ENCODE data around the gene LCN6.
"Not testable (repeated sequence)": the region's sequence is repeated elsewhere in the genome, so short reads cannot be mapped to it uniquely, and the experiment has no call there.

The LCN6 gene

DNA sequence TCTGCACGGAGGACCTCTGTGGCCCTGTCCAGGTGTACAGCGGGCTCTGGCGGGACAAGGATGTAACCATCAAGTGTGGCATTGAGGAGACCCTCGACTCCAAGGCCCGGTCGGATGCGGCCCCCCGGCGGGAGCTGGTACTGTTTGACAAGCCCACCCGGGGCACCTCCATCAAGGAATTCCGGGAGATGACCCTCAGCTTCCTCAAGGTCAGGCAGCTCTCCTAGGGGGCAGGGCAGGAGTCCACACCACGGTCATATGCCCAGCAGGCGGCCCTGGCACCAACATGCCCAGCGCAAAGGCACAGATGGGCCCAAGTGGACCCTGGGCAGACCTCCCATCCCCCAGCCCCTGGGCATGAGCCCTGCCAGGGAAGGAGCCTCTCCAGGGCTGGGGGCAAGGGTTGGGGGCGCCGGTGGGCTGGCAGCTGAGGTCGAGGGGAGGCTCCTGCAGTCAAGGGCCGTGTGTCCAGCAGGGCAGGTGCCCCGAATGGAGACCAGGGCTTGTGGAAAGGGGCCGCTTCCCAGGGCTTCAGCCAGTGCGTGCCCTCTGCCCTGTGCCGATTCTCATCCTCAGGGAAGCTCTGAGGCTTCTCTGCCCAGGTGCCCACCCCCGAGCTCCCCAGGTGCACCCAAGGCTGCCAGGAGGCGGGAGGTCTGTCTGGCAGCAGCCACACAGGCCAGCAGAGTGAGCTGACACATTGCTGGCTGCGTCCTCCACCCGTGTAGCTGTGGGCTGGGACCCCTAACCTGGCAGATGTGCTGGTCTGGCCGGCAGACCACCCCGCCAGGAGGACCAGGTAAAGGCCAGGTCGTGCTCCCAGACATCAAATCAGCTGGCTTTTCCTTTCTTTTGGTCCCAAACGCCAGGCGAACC lies 26.0 kb downstream of the LCN6 start:
- no peak for DNase-seq

DNA sequence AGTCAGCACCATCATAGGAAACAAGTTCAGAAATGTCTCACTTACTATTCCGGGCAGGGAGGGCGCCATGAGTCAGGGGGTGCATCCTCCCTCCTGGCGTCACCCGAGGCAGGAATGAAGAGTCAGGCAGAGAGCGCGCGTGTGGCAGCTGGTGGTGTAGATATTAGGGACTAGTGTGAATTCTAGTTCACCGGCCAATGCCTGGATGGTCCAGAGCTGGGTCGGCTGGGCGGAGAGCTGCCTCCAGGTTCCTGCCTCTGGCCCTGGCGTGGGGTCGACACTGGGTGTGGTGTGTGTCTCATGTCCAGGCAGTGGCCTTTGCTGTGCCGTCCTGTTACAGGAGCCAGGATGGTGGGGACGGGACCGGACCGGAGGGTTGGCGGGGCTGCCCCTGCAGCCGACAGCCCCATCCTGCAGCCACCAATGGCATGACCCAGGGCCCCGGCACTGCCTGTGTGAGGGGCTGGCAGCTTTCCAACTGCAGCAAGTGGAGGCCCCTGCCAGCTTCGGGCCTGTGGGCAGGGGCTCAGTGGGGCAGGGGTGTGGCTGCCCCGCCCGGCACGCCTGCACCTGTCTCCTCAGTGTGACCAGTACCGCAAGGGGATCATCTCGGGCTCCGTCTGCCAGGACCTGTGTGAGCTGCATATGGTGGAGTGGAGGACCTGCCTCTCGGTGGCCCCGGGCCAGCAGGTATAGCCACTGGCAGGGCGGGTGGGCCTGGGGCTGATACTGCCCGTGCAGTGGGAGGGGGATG lies 26.8 kb downstream of the LCN6 start:
- DNase-seq: no peak

DNA sequence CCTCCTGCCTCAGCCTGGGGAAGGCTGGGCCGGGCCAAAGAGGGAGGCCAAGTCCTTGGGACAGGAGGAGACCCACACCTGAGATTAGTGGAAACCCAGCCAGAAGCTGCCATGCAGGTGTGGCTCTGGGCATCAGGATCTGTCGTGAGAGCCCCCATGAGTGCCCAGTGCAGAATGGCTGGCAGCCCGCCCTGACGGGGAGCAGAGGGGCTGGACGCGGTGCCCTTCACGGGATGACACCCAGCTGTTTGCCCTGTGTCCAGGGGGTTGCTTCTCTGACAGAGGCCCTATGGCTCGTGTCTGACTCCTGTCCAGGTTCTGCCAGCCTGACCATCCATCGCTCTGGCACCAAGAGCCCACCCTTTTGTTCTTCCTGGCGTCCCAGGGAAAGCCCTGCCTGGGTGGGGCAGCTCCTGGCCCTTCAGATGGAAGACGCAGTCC lies 27.4 kb downstream of the LCN6 start:
- no peak for DNase-seq

DNA sequence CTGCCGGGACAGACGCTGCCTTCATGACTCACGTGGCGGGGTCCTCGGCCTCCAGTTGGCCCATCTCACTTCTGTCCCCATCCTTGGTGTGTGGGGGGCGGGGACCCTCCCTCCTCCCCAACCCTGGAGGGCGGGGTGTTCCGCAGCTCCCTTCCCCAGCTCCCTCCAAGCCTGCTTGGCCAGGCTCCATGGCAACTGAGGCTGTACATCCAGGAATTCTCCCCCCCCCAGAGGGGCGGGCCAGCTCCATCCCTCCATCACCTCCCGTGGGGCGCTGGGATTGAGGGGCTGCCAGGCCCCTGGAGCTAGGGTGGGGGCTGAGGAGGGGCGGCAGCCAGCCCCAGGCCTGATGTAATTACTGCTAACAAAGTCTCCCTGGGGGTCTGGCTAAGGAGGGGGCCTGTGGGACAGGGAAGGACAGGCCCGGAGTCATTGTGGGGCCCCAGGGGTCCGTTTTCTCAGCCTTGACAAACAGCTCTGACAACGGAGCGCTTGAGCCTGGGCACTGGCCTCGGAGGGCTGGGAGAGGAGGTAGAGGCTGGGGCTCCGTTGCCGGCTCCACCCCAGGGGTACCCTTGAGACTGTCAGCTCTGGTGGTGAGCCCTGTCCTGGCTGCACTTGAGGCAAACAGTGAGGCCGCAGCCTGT lies 28.0 kb downstream of the LCN6 start:
- DNase-seq: no peak

DNA sequence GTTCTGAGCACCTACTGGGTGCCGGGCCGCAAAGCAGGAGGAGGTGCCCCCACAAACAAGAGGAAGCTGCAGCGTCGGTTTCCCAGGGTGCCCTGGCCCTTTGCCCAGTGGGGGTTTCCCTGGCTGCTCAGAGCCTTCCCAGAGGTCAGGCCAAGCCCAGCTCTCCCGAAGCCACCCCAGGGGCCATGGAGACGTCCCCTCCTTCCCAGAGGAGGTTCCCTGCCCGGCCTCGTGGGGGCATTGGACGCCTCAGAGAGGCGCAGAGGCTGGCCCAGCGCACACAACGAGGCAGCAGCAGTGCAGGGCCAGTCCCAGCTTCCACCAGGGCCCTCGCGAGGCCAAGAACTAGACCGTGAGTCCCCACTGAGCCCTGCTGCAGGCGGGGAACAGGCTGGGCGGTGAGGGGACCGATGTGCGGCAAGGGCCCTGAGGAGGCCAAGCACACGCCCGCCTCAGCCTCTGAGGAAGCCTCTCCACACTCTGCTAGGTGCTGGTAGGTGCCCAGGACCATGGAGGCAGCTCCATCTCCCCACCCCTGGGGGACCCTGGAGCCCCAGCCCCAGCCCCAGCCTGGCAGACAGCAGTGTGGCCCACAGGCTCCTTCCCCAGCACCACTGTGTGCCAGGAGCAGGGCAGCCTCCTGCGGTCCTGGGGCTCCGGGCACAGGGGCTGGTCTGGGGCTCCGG lies 29.0 kb downstream of the LCN6 start:
- DNase-seq: peak; percentile 36 to 42

DNA sequence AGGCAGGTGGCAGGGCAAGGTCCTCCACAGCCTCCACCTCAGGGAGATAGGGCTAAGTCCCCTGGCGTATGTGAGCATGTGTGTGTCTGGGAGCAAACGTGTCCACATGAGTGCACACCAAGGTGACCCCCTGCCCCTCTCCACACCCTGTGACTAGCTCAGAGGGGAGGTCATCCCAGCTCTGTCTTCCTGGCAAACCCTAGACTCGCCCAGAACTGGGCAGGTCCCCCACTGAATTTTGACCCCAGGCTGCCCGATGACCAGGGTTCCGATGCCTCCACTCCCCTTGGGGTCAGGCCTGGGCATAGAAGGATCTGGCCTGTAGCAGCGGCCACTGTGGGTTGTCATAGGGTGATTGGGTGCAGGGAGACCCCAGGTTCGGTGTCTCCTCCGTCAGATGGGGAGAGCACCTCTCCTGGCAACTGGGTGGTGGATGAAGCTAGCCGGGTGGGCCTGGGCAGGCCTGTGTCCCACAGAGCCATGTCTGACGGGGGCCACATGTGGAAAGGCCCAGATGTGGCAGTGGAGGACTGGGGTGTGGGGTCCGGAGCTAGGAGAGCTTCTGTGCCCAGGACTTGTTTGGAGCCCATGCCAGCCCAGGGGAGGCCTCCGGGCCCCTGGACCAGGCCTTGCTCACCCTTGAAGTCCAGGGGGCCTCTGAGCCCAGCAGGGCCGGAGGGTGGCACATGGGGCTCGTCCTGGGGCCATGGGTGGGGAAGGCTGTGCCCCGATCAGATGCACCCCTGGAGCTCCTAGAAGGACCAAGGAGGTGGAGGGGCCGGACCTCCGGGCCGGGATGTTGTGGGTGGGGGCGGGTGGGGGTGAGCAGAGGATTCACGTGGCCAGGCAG lies 29.8 kb downstream of the LCN6 start:
- DNase-seq: no peak

DNA sequence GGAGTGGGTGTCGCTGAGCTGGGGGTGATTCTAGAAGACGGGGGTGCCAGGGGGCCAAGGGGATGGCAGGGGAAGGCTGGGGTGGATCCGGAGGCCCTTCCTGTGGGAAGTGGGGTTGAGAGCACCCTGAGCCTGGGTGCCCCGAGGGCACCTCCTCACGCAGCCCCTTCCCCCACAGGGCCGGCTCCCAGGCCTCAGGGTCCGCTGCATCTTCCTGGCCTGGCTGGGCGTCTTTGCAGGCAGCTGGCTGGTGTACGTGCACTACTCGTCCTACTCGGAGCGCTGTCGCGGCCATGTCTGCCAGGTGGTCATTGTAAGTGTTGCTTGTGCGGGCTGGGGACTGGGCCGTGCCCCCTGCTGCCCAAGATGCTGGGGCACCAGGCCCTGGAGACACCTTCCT lies 30.9 kb downstream of the LCN6 start:
- no peak for DNase-seq

DNA sequence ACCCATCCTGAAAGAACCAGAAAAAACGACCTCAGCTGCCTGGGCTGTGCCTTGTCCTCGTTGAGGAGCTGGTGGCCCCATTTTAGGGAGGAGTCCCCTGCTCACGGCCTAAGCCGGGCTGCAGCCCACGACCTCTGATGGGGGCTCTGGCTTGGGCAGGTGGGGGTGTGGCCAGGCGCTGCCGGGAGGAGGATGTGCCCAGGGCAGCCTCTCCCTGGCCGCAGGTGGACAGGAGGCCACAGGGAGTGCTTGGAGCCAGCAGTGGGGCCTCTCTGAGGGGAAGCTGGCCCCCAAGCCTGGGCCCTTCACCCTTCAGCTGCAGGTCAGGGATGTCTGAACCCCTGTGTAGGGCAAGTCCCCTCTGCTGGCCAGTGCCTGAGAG lies 33.4 kb downstream of the LCN6 start:
- no peak for DNase-seq

DNA sequence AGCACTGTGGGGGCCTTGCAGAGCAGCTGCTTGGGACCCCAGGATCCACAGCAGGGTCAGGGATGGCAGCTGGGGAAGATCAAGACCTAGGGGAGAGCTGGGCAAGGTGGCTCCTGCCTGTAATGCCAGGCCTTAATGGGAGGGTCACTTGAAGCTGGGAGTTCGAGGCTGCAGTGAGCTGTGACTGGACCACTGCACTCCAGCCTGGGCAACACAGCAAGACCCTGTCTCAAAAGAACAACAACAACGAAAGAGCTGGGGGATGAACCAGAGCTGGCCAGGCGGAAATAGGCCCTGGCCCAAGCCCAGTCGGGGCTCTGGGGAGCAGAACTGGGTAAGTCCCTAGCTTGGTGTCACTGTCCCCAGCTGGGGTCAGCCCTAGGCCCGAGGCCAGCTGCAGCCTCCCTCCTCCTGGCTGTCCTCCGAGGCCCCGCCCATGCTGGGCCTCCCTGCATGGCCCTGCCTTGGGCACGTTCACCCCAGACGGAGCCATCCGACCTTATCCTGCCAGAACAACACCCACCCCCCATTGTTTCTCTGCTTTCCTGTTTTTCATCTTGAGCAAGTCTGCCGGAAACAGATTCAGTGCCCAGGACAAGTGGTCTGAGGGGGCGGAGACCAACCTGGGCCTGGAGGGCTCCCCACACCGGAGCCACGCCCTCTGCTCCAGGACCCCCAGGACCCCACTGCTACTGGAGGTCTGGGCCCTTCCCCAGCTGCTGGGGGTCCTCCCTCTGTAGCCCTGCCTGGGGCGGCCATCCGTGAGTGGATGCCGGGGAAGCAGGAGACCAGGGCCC lies 34.0 kb downstream of the LCN6 start:
- no peak for DNase-seq

DNA sequence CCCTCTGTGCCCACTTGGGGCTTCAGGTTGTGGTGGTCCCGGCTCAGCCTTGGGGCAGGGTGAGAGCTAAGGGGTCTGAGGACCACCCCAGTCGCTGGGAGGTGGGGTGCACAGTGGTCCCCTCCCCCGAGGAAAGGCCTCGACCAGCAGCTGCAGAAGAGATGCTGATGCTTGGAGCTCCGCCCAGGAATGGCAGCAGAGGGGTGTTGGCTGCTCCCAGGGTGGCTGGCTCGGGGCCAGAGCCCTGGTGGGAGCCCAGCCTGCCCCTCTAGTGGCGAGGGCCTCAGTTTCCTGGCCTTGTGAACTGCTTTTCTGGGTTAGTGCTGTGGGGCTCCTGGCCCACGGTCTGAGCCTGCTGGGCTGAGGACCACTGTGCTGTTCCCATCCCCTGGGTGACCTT lies 34.8 kb downstream of the LCN6 start:
- no peak for DNase-seq

DNA sequence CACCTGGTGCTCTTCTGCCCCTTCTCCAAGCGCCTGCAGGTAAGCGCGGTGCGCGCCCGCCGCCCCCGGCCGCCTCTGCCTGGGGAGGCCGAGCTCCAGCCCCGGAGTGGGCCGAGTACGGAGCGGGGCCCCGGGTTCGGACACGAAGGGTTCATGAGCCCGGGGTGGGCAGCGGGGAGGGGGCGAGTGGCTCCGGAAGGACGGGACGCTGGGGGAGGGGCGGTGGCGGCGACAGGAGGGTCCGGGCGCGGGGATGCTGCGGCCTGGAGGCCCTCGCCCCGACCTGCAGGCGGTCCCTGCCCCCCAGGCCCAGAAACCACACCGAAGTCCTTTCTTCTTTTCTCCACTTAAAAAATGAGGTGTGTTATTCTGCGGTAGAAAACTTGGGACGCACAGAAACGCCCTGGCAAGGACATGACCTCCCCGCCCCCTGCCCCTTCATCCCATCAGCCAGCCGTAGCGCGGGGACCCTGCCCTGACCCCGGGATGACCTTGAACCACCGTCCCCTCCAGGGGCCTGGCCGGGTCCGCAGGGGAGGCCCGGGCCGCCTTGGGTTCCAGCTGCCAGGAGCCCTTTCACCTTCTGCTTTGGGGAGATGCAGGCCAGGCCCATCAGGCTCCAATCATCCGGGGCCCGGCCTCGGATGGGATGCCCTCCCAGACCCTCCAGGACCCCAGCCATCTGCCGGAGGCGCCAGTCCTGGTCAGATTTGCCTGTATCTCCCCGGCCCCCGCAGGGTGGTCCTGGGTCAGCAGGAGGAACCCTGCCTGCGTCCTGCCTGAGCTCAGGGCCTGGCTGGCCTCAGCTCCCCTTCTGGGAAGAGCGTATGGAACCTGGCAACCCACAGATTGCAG lies 35.4 kb downstream of the LCN6 start:
- DNase-seq: no peak

DNA sequence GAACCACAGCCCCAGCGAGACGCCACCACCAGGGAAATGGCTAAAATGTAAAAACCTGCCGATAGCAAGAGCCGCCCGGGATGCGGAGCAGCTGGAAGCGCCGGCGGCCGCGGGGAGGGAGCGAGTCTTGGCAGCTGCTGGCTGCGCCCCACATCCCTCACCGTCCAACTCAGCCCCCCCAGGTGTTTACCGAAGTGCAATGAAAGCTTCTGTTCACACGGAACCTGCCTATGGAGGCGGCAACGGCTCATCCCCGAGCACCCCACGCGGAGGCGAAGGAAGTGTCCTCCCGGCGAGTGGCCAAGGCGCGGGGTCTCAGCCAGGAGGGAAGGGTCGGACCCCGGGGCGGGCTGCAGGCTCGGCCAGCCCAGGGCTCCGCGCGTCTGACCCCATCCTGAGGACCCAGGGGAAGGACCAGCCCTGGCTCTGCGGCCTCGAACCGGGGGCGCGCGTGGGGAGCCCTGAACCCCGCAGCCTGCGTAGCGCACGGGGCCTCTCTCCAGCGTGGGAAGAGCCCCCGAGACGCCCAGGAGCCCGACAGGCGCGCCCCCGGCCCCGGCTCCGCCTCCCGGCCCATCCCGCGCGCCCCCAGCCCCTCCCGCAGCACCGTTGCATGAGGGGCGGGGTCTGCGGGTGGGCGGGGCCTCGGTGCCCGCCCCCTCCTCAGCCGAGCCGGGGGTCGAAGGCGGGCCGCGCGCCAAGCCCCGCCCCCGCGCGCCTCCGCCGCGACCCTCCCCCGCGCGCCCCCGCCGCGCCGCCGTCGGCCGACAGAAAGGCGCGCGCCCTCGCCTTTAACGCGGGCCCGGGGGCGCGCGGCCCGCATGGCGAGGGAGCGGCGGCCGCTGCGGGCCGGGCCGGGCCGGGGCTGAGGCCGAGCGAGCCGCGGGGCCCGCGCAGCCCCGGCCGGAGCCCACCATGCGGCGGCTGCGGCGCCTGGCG lies 36.3 kb downstream of the LCN6 start, which contains the start of gene DIPK1B:
Gene DIPK1B, plus strand, starts transcription at position 822 of the 939 bp plus-strand sequence. Its CDS starts 94 bp downstream, at position 916.
- DNase-seq: no peak

DNA sequence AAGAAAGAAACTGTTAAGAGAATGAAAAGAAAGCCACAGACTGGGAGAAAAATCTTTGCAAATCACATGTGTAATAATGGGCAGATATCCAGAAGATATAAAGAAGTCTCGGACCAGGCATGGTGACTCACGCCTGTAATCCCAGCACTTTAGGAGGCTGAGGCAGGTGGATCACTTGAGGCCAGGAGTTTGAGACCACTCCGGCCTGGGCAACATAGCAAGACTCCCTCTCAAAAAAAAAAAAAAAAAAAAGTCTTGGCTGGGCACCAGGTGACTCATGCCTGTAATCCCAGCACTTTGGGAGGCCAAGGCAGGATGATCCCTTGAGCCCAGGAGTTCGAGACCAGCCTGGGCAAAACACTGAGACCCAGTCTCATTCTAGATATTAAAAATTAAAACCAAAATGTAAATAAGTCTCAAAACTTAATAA lies 37.1 kb downstream of the LCN6 start:
- not testable (repeated sequence) for DNase-seq

DNA sequence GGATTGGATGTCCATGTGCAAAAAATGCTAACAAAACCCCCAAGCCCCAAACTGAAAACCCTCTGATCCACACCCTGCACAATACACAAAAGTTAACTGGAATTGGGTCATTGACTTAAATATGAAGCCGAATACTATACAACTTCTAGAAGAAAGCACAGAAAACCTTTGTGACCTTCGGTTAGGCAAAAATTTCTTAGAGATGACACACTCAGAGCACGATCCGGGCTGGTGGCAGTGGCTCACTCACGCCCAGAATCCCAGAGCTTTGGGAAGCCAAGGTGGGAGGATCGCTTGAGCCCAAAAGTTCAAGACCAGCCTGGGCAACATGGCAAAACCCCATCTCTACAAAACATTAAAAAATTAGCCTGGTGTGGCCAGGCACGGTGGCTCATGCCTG lies 37.8 kb downstream of the LCN6 start:
- DNase-seq: no peak

DNA sequence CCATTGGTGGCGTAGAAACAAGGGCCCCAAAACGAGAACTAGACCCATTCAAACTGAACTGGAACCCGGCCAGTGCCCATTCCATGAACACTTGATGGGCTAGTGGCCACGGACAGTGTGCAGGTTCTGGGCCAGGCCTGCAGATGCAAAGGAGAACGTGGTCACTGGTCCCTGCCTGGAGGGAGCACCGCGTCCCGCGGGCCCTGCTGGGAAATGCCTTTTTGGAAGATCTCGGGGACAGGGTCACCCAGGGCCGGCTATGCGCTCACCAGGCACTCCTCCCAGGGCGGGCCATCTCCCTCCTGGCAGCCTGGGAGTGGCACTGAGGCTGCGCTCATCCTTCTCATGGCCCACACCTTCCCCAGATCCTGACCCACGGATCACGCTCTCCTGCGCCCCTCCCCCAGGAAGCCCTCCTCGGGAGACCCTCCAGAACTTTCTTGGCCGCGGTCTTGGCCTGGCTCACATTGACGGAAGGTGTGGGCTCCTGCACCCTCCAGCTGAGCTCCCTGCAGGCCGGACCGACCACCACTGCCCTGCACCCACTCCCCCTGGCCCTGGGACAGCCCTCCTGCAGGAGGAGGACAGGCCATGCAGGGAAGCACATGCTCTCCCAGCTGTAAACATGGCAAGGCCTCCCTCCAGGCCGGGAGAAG lies 38.7 kb downstream of the LCN6 start:
- DNase-seq: no peak

DNA sequence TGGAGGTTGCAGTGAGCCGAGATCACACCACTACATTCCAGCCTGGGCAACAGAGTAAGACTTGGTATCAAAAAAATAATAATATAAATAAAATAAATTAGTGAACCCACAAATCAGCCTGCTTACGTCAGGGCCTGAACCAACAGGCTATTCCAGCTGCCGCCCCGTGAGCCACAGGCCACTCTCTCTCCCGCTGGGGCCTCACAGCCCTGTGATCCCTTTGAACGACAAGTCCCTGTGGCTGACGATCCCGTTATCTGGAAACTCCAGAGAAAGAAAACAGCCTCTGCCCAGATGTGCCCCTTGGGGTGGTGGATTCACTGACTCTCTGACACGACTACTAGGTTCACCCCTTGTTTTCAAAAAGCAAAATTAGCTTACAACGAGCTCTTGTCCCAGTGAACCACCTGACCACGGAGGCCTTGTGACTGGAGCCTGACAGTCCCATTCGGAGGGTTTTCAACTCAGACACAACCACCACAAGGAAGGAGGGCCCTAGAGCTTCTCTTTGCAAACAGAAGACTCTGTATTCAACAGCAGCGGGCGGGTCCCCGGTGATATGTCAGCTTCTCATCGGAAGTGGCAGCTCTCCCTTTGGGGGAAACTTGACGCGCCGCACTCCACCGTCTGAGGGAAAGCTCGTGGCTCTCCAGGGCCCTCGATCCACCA lies 40.3 kb downstream of the LCN6 start:
- DNase-seq: no peak

DNA sequence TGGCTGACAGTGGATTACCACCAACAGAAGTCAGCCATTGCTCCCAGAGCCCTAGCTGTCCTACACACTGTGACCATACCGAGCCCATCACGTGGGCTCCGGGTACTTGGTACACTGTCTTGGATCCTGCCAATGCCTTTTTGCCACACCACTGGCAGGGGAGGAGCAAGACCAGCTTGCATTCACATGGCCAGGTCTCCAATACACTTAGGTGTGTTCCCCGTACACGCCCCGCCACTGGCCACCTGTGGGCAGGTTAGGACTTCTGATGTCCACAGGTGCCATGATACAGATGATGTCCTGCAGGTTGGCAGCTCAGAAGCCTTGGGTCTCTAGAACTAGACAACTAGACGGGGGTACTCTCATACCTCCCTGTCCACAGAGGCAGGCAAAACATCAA lies 41.3 kb downstream of the LCN6 start:
- no peak for DNase-seq

DNA sequence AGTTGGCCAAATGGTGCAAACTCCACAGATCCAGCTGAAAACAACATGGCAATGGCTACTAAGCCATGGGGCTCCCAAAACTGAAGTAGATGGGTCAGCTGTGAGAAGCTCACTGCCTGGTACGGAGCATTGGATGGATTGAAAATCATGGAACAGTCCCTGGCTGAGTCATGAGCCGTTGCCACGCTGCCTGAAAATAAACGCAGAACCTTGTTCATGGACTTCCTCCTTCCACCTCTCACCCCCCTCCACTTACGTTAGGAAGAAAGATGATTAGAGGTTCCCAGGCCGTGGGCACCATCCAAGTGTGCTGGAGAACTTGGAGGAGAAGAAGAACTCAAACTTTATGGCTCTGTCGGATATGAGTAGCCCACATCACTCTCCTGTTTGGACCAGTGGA lies 42.8 kb downstream of the LCN6 start:
- no peak for DNase-seq

Data from CD4-positive, alpha-beta T cell treated with Interferon alpha-2 for 1 hour (primary cell).